Cardiac septum (tissue), 1 donor: ENCODE measurements around the gene PALLD. TPM values are rescaled to one million over a fixed set of nuclear protein-coding genes. Genes with fewer than 3 reads are reported as not detected.

Experiments used
- DNase-seq: peaks from one replicate; pipeline ENCODE4 v3.0.0-alpha.2; 2020; ENCODE audit warnings: low spot score
- intact Hi-C: fragments of 100-400 bp; cut with DNase I; formaldehyde crosslinking; loops from one replicate; pipeline ENCODE4 v1.14.0; 2022
- total RNA-seq: library from RNA; stranded (reverse); fragmentation: NEBNext Ultra II Directional; extraction: Animal tissue kit (Norgen Biotek cat#: 25700); gene quantifications from one replicate; pipeline ENCODE4 v1.2.1, GENCODE V29; 2021
- donor health status: DM: no; HTN: no; CAD: no.

Gene PALLD
- total RNA-seq, 1 donor from 2014 or later: 705 TPM

DNA sequence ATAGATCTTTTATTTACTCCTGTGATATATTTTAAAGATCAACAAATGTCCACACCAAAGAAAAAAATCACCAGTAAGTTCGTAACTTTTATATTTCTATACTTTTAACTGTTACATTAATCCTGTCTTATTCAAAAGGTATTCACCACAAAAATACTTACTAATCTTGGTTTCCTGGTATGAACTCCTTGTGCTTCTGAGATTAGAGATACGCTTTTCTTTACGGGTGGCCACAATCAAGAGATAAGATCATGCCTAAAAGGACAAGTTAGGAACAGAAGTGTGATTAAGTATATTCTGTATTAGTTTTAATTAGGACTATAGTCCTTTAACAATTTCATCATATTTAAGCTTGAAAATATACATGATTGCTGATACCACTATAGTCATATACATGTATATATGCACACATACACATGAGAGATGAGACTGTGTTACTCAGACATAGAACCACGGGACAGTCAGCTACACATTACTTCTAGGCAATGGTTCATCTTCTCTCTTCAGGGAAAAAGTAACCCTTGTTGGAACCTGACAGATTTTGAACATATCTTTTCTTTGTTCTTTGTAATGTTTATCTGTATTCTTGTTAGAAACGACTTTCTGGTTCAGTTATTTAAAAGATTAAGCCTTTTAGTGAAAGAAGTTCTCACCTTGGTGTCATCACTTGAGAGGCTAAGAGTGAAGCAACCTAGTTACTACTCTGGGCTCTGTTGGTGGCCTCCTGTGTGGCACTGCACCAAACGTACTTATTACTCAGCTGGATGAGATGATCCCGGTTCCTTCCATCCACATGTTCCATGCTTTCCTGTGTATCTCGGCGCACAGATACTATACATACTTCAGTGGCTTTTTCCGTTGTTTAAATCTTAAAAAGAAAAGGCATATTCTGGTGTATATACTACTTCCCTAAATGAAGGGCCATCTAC is 367.1 kb downstream of the PALLD start:
- intact Hi-C loops: no loop called here
- DNase-seq: no peak

DNA sequence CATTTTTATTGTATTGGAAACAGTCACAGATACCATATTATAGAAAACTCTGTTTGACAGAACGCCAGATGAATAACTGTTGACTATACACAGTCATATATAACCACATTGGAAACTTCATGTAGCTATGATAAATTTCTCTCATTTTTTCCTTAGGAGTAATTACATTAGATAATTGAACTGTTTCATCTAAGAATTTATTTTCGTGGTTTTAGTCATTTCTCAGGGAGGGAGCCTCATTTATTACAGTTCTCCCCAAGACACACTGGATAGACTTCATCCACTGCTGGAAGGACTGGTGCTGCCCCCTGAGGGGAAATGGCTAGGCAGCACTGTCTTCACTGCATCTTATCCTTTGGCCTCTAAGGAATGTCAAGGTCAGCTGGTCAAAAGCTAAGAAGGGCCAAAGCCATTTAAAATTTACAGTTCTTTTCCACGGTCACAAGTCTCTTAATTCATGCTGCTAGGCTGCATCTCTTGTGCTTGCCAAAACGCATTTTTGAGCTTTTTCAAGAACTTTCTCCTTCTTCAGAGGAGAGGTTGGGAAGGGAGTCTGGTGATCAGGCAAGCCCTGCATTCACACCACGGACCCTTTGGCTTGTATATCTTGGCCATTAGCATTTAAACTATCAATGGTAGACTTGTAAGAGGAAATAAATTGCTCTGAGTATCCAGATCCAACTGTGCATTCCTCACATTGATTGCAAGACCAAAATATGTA is 368.1 kb downstream of the PALLD start:
- DNase-seq: no peak
- intact Hi-C loops: loop anchor here (5.0 kb wide), 1 partner anchor 33 kb away; no protein-coding TSS in a partner anchor

DNA sequence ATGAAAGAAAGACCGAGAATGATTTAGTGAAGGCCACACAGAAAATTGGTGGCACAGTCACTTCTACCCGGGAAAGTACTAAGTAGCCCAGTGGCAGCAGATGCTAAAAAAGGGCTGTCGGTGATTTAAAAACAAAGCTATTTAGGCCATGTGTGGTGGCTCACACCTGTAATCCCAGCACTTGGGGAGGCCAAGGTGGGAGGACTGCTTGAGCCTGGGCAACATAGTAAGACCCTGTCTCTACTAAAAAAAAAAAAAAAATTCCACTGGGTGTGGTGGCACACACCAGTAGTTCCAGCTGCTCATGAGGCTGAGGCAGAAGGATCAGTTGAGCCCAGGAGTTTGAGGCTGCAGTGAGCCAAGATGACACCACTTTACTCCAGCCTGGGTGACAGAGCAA is 369.0 kb downstream of the PALLD start:
- DNase-seq: no peak
- intact Hi-C loops: loop anchor here (5.0 kb wide), 1 partner anchor 34 kb away; no protein-coding TSS in a partner anchor

DNA sequence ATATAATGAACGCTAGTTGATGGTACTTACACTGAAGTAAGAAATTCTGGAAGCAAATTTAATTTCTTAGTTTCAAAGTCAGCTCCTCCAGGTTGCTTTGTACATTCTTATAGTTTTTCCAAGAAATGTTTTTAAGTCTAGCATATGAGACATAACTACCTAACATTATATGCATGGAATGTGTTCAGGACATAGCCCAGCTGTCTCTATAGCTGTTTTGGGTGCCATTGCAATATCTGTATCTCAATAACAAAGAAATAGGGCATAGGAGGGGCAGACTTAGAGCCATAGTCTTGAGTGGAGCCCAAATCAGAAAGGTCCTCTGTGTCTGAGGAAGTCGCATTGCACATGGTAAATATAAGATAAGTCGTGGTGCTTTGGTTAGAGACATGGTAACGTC is 369.8 kb downstream of the PALLD start:
- no peak for DNase-seq
- intact Hi-C loops: loop anchor here (5.0 kb wide), 1 partner anchor 34 kb away; no protein-coding TSS in a partner anchor

DNA sequence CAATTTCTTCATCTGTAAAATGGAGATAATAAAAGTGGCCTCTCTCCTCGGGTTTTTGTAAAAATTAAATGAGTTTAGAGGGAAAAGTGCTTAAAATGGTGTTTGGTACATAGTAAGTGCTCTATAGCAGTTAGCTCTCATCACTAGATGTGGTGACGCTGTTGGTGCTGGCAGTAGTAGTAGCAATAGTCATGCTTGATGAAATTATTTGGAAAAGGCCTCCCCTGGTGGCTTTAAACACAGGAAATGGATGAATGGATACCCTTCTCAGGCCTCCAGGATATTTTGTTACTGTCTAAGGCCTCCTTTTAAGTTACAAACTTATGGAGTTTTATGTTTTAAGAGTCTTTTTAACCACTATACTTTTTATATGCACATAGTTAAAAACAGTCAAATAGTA is 370.3 kb downstream of the PALLD start:
- intact Hi-C loops: loop anchor here (5.0 kb wide), 1 partner anchor 35 kb away; no protein-coding TSS in a partner anchor
- no peak for DNase-seq

DNA sequence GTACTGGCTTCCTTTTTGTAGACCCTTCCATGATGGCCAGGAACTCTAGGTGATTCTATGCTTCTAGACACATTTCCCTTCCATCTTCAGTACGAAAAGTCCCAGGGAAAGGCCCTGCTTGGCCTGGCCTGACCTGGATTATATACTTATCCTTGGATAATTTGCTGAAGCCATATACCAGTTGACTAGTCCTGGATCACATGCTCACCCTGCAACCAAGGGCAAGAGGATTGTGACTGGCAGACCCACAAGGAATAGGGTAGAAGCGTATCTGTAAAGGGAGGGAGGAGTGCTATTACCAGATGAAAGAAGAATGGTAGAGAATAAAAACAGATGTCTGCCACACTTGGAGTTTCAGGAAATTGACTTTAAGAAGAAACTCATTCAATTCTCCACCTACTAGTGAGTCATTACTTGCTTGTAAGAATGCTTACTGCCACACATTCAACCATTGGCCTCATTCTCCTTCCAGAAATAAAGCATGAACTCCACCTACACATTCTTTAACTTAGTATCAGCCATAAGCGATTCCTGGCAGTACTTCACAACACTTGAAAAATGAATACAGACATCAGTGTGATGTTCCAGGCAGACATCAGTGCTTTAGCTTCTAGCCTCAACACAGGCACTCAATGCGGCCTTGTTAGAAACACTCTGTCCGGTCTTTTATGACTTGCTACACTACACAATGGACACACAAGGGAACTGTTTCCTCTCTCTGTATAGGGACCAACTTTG is 371.4 kb downstream of the PALLD start:
- DNase-seq: no peak
- intact Hi-C loops: loop anchor here (5.0 kb wide), 1 partner anchor 36 kb away; no protein-coding TSS in a partner anchor

DNA sequence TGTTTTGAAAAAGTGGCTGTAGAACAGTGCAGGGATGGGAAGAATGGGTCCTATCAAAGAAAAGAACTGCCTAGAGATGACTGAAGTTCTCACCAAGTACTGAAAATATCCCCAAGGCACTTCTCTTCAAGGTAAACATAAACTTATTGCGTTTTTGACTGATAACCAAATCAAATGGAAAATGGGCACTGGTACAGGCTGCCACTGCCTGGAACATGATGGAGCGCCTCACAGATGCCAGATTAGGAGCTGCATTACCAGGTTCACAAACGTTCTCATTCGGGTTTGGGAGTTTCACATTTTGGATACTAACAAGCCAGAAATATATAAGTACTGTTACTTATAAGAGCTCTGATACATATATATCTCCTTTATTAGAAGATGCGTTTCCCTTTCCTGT is 371.9 kb downstream of the PALLD start:
- no peak for DNase-seq
- intact Hi-C loops: loop anchor here (5.0 kb wide), 1 partner anchor 37 kb away; no protein-coding TSS in a partner anchor

DNA sequence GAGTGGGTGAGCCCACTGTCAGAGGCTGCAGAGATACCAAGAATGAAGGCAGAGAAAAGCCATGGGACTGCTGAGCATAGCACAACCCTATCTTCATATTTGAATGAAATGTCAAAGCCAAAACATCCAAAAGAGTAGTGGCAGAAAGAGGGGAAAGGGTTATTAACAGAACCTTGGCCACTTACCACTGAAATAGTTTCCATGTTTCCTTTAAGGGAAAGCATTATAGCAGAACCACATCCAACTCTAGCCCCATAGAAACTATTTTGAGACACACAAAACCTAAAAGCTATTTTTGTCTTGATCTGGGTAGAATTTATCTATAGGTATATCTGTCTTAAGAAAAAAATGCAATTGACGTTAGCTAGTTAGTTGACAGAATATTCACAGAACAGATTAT is 373.2 kb downstream of the PALLD start:
- intact Hi-C loops: no loop called here
- no peak for DNase-seq

DNA sequence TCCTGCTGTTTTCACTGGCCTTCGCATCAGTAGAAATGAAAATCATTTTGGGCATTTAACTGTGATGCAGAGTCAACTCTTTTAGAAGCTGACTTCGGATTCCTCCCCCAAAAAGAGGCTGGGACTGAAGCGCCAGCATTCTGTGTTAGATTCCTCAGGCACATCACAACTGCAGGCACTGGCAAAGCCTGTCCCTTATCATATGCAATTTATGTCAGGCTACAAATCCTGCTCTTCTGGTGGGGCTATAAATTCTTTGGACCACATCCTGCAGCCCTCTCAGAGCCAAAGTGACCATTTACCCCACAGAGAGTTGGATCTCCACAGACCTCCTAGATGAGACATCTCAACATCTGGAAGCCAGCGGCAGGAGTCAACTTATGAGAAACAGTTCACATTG is 374.8 kb downstream of the PALLD start:
- no peak for DNase-seq
- intact Hi-C loops: no loop called here

DNA sequence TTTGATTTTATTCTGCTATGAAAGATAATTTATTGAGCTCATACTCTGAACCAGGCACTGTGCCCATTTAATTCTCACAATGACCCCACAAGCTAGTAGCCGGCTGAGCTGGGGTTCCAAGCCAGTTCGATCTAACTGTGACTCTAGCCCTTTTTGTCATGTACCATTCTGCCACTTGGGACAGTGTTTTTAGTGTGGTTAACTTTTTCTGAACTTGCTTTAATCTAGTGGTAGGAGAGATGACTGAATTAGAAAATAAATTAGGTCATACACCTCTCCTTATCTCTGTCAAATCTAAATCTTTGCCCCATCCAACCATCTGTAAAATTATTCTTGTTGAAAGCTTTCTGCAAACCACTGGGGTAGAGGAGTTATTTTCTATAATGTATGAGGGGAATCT is 377.2 kb downstream of the PALLD start:
- intact Hi-C loops: no loop called here
- DNase-seq: no peak

DNA sequence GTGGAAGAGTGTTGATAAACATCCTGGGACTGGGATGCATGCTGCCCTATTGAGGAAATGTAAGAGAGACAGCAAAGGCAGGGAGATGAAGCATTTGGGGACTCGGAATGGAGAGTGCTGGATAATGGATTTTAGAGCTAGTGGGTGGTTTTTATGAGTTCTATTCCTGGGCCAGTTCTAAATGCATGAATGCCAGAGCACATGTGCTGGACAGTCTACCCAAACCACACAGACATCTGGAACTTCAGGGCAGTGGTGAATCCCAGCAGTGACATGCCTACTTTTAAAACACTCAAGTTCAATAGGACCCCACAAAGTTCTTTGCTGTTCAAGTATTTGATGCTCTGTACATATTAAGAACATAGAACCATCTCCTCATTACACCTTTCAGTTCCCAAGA is 379.3 kb downstream of the PALLD start:
- no peak for DNase-seq
- intact Hi-C loops: no loop called here

DNA sequence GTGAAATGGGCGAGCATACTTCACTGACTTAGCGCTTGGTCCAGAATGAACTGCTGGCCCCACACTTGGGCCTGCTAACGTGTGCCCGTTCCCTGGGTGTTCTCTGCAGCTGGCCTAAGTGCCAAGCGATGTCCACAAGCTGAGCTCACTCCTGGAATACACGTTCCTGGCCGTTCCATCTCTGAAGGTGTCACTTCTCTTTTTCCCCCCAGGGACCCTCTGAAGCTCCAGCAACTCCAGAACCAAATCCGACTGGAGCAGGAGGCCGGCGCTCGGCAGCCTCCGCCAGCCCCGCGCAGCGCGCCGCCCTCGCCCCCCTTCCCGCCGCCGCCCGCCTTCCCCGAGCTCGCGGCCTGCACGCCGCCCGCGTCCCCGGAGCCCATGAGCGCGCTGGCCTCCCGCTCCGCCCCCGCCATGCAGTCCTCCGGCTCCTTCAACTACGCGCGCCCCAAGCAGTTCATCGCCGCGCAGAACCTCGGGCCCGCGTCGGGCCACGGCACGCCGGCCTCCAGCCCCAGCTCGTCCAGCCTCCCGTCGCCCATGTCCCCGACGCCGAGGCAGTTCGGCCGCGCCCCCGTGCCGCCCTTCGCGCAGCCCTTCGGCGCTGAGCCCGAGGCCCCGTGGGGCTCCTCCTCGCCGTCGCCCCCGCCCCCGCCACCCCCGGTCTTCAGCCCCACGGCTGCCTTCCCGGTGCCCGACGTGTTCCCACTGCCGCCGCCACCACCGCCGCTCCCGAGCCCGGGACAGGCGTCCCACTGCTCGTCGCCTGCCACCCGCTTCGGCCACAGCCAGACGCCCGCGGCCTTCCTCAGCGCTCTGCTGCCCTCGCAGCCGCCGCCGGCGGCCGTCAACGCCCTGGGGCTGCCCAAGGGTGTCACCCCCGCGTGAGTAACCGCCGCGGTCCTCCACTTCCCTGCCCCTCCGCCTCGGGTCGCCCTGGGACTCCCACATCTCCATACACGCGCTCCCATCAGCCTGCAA is 380.9 kb downstream of the PALLD start:
- intact Hi-C loops: no loop called here
- no peak for DNase-seq

DNA sequence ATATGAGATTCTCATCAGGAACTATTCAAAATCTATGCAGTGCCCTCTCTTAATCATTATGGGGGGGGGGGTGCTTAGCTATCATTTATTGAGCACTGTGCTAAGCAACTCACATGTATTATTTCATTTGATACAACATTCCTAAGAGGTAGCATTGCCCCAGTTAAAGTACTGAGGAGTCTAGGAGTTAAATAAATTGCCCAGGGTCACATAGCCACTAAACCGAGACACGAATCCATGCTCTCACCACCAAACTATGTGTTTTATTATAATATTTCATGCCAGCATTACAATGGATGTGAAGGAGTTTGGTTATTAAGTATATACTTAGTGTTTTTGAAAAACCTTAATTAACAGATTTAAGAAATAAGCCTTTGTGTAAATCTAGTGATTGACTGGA is 381.8 kb downstream of the PALLD start:
- DNase-seq: no peak
- intact Hi-C loops: no loop called here

DNA sequence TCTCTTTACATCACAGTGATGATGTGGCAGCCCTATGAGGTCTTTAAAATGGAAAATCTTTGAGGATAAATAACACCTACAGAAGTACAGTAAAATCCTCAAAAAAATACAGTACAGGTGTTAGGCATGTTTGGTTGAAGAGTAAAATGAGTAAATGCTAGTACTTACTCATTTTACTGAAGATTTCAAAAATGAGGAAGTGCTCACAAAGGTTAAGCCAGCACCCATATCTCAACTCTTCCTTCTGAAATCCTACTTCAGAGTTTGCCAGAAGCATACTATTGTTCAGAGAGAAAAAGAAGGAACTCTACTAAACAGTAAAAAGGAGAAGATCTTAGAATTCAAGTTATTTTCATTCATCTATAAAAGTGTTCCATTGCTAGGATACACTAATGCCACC is 382.3 kb downstream of the PALLD start:
- no peak for DNase-seq
- intact Hi-C loops: no loop called here

DNA sequence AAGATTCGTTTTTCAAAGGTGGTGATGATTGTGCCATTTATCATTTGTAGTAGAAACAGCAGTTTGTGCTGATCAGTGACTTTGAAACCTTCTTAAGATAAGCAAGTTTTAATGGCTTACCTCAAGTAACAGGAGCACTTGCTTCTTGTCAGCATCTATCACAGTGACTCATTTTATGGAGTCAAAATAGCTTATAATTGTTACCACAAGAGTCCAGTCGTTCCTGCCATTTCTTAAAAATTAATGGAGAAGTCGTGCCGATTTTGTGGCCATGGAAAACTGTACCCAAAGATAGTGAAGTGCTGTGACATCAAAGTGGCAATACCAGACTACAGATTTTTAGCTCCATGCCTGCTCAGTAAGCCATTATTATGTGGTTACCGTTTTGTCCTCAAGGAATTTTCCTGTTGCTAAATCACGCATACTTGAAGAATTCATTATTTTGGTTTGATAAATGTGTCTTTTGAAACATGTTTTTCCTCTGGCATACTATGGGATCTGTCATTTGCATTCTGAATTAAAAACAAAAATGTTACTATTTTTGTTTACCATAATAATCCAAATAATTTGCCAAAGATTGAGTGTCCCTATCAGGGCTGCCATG is 383.3 kb downstream of the PALLD start:
- intact Hi-C loops: no loop called here
- no peak for DNase-seq

DNA sequence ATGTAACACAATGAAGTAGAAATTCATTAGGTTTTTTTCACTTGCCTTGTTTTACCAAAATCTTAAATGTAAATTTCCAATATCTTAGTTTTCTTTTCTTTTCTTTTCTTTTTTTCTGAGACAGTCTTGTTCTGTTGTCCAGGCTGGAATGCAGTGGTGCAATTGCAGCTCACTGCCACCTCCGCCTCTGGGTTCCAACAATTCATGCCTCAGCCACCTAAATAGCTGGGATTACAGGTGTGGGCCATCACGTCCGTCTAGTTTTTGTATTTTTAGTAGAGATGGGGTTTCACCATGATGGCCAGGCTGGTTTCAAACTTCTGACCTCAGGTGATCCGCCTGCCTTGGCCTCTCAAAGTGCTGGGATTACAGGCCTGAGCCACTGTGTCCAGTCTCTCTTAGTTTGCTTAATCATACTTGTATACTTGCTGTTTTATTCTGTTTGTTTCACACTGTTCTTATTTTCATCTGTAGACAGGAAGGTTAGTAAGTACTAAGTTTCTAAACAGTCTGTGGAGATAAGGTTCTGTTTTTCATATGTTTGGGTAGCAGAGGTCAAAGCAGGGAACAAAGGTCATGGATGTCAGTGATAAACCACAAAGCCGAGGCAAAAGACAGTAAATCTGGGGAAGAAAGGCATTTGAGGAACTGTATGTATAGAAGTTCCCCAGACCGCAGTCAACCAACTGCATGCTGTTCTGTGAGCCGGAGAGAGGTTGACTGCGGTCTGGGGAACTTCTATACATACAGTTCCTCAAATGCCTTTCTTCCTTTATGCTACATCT is 384.2 kb downstream of the PALLD start:
- intact Hi-C loops: no loop called here
- no peak for DNase-seq

DNA sequence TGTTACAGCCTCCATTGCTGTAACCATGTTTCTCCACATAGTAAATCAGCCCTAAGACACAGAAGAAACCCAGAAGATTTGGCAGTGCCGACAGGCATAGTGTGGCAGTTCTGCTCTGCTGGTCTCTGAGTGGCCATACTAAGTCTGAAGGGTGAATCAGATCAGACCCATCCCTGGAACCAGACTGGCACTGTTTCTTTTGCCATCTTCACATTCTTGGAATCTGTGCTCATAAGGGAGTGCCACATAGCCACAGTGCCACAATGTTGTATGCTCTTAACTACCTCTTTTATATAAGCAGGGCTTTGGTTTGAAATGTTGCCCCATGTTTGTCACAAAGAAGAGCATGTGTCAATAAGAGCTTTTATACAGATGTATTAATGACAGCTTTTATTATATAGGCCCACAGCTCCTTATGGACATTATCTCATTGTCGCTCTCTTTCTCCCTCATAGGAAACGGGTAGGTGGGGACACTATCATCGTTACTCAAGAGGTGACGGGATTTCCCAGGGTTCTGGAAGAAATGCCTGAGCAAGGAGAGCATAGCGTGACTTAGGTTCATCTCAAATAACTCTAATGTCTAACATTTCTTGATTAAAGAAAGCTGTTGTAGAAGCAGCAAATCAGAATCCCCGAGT is 385.0 kb downstream of the PALLD start:
- DNase-seq: no peak
- intact Hi-C loops: no loop called here
